Nephron progenitor cell (in vitro differentiated cells): ENCODE measurements around the gene LMBR1.
"Not testable (repeated sequence)": the region's sequence is repeated elsewhere in the genome, so short reads cannot be mapped to it uniquely, and the experiment has no call there.

Experiments used
- DNase-seq: peaks from one replicate; pipeline ENCODE4 v3.0.0; 2021
- H3K27ac Mint-ChIP-seq: 2 replicates; pipeline ENCODE4 v1.8.0; 2021; ENCODE audit warnings: mild to moderate bottlenecking, moderate library complexity, mixed read lengths
- H3K27me3 Mint-ChIP-seq: 2 replicates; pipeline ENCODE4 v1.8.0; 2021; ENCODE audit warnings: mild to moderate bottlenecking, low read depth, mixed read lengths; ENCODE audit not compliant: poor library complexity
- H3K36me3 Mint-ChIP-seq: 2 replicates; pipeline ENCODE4 v1.8.0; 2021; ENCODE audit warnings: low read depth, mixed read lengths
- H3K4me1 Mint-ChIP-seq: 2 replicates; pipeline ENCODE4 v1.8.0; 2021; ENCODE audit warnings: mixed read lengths
- H3K4me3 Mint-ChIP-seq: 2 replicates; pipeline ENCODE4 v1.8.0; 2021; ENCODE audit warnings: mild to moderate bottlenecking, moderate library complexity, mixed read lengths
- H3K9me3 Mint-ChIP-seq: 2 replicates; pipeline ENCODE4 v1.8.0; 2021; ENCODE audit warnings: mild to moderate bottlenecking, moderate library complexity, mixed read lengths
- CTCF ChIP-seq: fragments of 200-600 bp; sonication (generic); IDR thresholded peaks from 2 replicates; pipeline ENCODE4 v1.5.0; 2021; ENCODE audit warnings: antibody characterized with exemption

Gene LMBR1

GRCh38 chr7:156935250-156935649 is 42.3 kb upstream of the LMBR1 start:
- Mint-ChIP-seq H3K36me3 (no peaks in the 10 kb centered on the region), H3K27me3 (peaks cover 26% of the 10 kb centered on the region), H3K4me3 (no peak overlapping the region), H3K27ac (peak overlapping the region; percentile 34), H3K9me3 (peaks cover 2% of the 10 kb centered on the region), H3K4me1 (peaks cover 15% of the 10 kb centered on the region)
- no peak for DNase-seq
- TF ChIP-seq CTCF = no peak

- no peaks in the 10 kb centered on the region for H3K36me3 Mint-ChIP-seq
- no peak for TF ChIP-seq CTCF
- no peak overlapping the region for H3K4me3 Mint-ChIP-seq
- peaks cover 28% of the 10 kb centered on the region for H3K27me3 Mint-ChIP-seq
- no peaks in the 10 kb centered on the region for H3K9me3 Mint-ChIP-seq
- peaks cover 20% of the 10 kb centered on the region for H3K4me1 Mint-ChIP-seq
- H3K27ac Mint-ChIP-seq = no peak overlapping the region
- no peak for DNase-seq
Measured at GRCh38 chr7:156932006-156932405, 39.0 kb upstream of the LMBR1 start.

- Mint-ChIP-seq H3K4me1 (peaks cover 20% of the 10 kb centered on the region), H3K27me3 (peaks cover 27% of the 10 kb centered on the region), H3K9me3 (no peaks in the 10 kb centered on the region), H3K36me3 (no peaks in the 10 kb centered on the region), H3K4me3 (no peak overlapping the region), H3K27ac (no peak overlapping the region)
- no peak for TF ChIP-seq CTCF
- DNase-seq = no peak
Measured at GRCh38 chr7:156929789-156930539, 37.0 kb upstream of the LMBR1 start.

- DNase-seq = no peak
- H3K4me3 Mint-ChIP-seq = no peak overlapping the region
- no peaks in the 10 kb centered on the region for H3K9me3 Mint-ChIP-seq
- H3K36me3 Mint-ChIP-seq = no peaks in the 10 kb centered on the region
- peaks cover 31% of the 10 kb centered on the region for H3K27me3 Mint-ChIP-seq
- no peak for TF ChIP-seq CTCF
- H3K4me1 Mint-ChIP-seq = peaks cover 20% of the 10 kb centered on the region
- no peak overlapping the region for H3K27ac Mint-ChIP-seq
Measured at GRCh38 chr7:156928406-156928747, 35.4 kb upstream of the LMBR1 start.

GRCh38 chr7:156927571-156928405 is 34.8 kb upstream of the LMBR1 start:
- Mint-ChIP-seq H3K9me3 (no peaks in the 10 kb centered on the region), H3K27ac (no peak overlapping the region), H3K4me1 (peaks cover 20% of the 10 kb centered on the region), H3K4me3 (no peak overlapping the region), H3K36me3 (no peaks in the 10 kb centered on the region), H3K27me3 (peaks cover 33% of the 10 kb centered on the region)
- no peak for TF ChIP-seq CTCF
- no peak for DNase-seq

GRCh38 chr7:156925821-156926220 is 32.8 kb upstream of the LMBR1 start:
- Mint-ChIP-seq H3K4me1 (peaks cover 18% of the 10 kb centered on the region), H3K27me3 (peaks cover 31% of the 10 kb centered on the region)
- H3K27ac Mint-ChIP-seq, H3K4me3 Mint-ChIP-seq, H3K36me3 Mint-ChIP-seq, DNase-seq, H3K9me3 Mint-ChIP-seq: not testable (repeated sequence)

- H3K36me3 Mint-ChIP-seq, H3K4me3 Mint-ChIP-seq, H3K27ac Mint-ChIP-seq, DNase-seq, H3K9me3 Mint-ChIP-seq: not testable (repeated sequence)
- Mint-ChIP-seq H3K27me3 (peaks cover 19% of the 10 kb centered on the region), H3K4me1 (peaks cover 22% of the 10 kb centered on the region)
Measured at GRCh38 chr7:156922304-156922703, 29.3 kb upstream of the LMBR1 start.

GRCh38 chr7:156920487-156921373 is 27.7 kb upstream of the LMBR1 start:
- H3K4me1 Mint-ChIP-seq = peaks cover 20% of the 10 kb centered on the region
- DNase-seq, H3K4me3 Mint-ChIP-seq, H3K36me3 Mint-ChIP-seq, H3K9me3 Mint-ChIP-seq: not testable (repeated sequence)
- peaks cover 17% of the 10 kb centered on the region for H3K27me3 Mint-ChIP-seq
- H3K27ac Mint-ChIP-seq = peak overlapping the region; percentile 18
